Activated naive CD4-positive, alpha-beta T cell treated with anti-CD3 and anti-CD28 coated beads for 36 hours (primary cell): ENCODE measurements around the gene MYO10. TPM values are rescaled to one million over a fixed set of nuclear protein-coding genes. Genes with fewer than 3 reads are reported as not detected.
"Not testable (repeated sequence)": the region's sequence is repeated elsewhere in the genome, so short reads cannot be mapped to it uniquely, and the experiment has no call there.

Source experiments
- CTCF ChIA-PET: fragments of 350-600 bp; sonication (Branson Sonifier 250); formaldehyde crosslinking; loops from one replicate; lab custom pipeline; 2021; ENCODE audit warnings: antibody characterized with exemption; lab: Charles Lee
- DNase-seq: peaks from one replicate; pipeline ENCODE4 v3.0.0-alpha.2; 2020
- H3K27ac Mint-ChIP-seq: one replicate; pipeline ENCODE4 v1.8.0; 2021; ENCODE audit warnings: mild to moderate bottlenecking, mixed read lengths
- H3K27me3 Mint-ChIP-seq: one replicate; pipeline ENCODE4 v1.8.0; 2021; ENCODE audit warnings: low read depth, mixed read lengths
- H3K36me3 Mint-ChIP-seq: one replicate; pipeline ENCODE4 v1.8.0; 2021; ENCODE audit warnings: low read depth, mixed read lengths
- H3K4me1 Mint-ChIP-seq: one replicate; pipeline ENCODE4 v1.8.0; 2021; ENCODE audit warnings: low read depth, mixed read lengths
- H3K4me3 Mint-ChIP-seq: one replicate; pipeline ENCODE4 v1.8.0; 2021; ENCODE audit warnings: mild to moderate bottlenecking, moderate library complexity, mixed read lengths
- H3K9me3 Mint-ChIP-seq: one replicate; pipeline ENCODE4 v1.8.0; 2021; ENCODE audit warnings: mixed read lengths
- intact Hi-C: fragments of 100-400 bp; cut with micrococcal nuclease; formaldehyde crosslinking; loops from one replicate; pipeline ENCODE4 v1.15.1; 2023
- total RNA-seq, 2 experiments: library from RNA; stranded (reverse); gene quantifications; one replicate each; pipeline ENCODE4 v1.2.3, GENCODE V29; 2021

The MYO10 gene
- total RNA-seq, 2 experiments from 2014 or later: 0.05 to 0.27 TPM

- no peaks in the 10 kb centered on the region for H3K9me3 Mint-ChIP-seq
- DNase-seq: no peak
- no peaks in the 10 kb centered on the region for H3K27me3 Mint-ChIP-seq
- CTCF ChIA-PET: no interaction called here
- H3K4me3 Mint-ChIP-seq: no peak overlapping the region
- intact Hi-C loops: no loop called here
- no peaks in the 10 kb centered on the region for H3K36me3 Mint-ChIP-seq
- no peak overlapping the region for H3K27ac Mint-ChIP-seq
- no peaks in the 10 kb centered on the region for H3K4me1 Mint-ChIP-seq
Observed at GRCh38 chr5:16768184-16768583, 167.9 kb downstream of the MYO10 start.

- intact Hi-C loops: no loop called here
- Mint-ChIP-seq H3K4me3 (no peak overlapping the region), H3K27me3 (no peaks in the 10 kb centered on the region), H3K4me1 (peaks cover 9% of the 10 kb centered on the region), H3K9me3 (no peaks in the 10 kb centered on the region), H3K27ac (no peak overlapping the region), H3K36me3 (no peaks in the 10 kb centered on the region)
- CTCF ChIA-PET: no interaction called here
- DNase-seq: no peak
Observed at GRCh38 chr5:16763211-16763610, 172.9 kb downstream of the MYO10 start.

GRCh38 chr5:16759147-16759773, 176.8 kb downstream of the MYO10 start:
- intact Hi-C loops: no loop called here
- H3K9me3 Mint-ChIP-seq: no peaks in the 10 kb centered on the region
- H3K27ac Mint-ChIP-seq: peak overlapping the region; percentile 46
- no peaks in the 10 kb centered on the region for H3K36me3 Mint-ChIP-seq
- CTCF ChIA-PET: no interaction called here
- peaks cover 9% of the 10 kb centered on the region for H3K4me1 Mint-ChIP-seq
- no peaks in the 10 kb centered on the region for H3K27me3 Mint-ChIP-seq
- H3K4me3 Mint-ChIP-seq: no peak overlapping the region
- DNase-seq: peak; percentile 59

- H3K36me3 Mint-ChIP-seq: no peaks in the 10 kb centered on the region
- H3K4me1 Mint-ChIP-seq: peaks cover 9% of the 10 kb centered on the region
- no peaks in the 10 kb centered on the region for H3K27me3 Mint-ChIP-seq
- H3K27ac Mint-ChIP-seq: no peak overlapping the region
- CTCF ChIA-PET: interaction anchor here (0.6 kb wide), 1 partner anchor 43 kb away, joined by 4 read pairs; no protein-coding TSS in a partner anchor
- no peaks in the 10 kb centered on the region for H3K9me3 Mint-ChIP-seq
- intact Hi-C loops: no loop called here
- H3K4me3 Mint-ChIP-seq: no peak overlapping the region
- no peak for DNase-seq
Observed at GRCh38 chr5:16757989-16758501, 178.0 kb downstream of the MYO10 start.

GRCh38 chr5:16757577-16757976, 178.5 kb downstream of the MYO10 start:
- H3K36me3 Mint-ChIP-seq, DNase-seq, H3K27ac Mint-ChIP-seq, CTCF ChIA-PET, H3K9me3 Mint-ChIP-seq, H3K27me3 Mint-ChIP-seq, H3K4me3 Mint-ChIP-seq, H3K4me1 Mint-ChIP-seq, intact Hi-C loops: not testable (repeated sequence)

GRCh38 chr5:16757146-16757545, 178.9 kb downstream of the MYO10 start:
- H3K27me3 Mint-ChIP-seq: no peaks in the 10 kb centered on the region
- CTCF ChIA-PET: no interaction called here
- no peak overlapping the region for H3K4me3 Mint-ChIP-seq
- H3K36me3 Mint-ChIP-seq: no peaks in the 10 kb centered on the region
- no peak overlapping the region for H3K27ac Mint-ChIP-seq
- peaks cover 9% of the 10 kb centered on the region for H3K4me1 Mint-ChIP-seq
- H3K9me3 Mint-ChIP-seq: no peaks in the 10 kb centered on the region
- no peak for DNase-seq
- intact Hi-C loops: no loop called here

- intact Hi-C loops: no loop called here
- DNase-seq: no peak
- Mint-ChIP-seq H3K27ac (no peak overlapping the region), H3K4me1 (peaks cover 9% of the 10 kb centered on the region), H3K9me3 (no peaks in the 10 kb centered on the region), H3K36me3 (no peaks in the 10 kb centered on the region), H3K27me3 (no peaks in the 10 kb centered on the region), H3K4me3 (no peak overlapping the region)
- CTCF ChIA-PET: no interaction called here
Observed at GRCh38 chr5:16756692-16757091, 179.4 kb downstream of the MYO10 start.

- Mint-ChIP-seq H3K4me3 (no peak overlapping the region), H3K4me1 (peaks cover 9% of the 10 kb centered on the region), H3K36me3 (no peaks in the 10 kb centered on the region), H3K27me3 (no peaks in the 10 kb centered on the region), H3K27ac (no peak overlapping the region), H3K9me3 (no peaks in the 10 kb centered on the region)
- CTCF ChIA-PET: no interaction called here
- no peak for DNase-seq
- intact Hi-C loops: no loop called here
Observed at GRCh38 chr5:16755641-16756040, 180.4 kb downstream of the MYO10 start.

GRCh38 chr5:16754601-16755000, 181.5 kb downstream of the MYO10 start:
- H3K27me3 Mint-ChIP-seq: no peaks in the 10 kb centered on the region
- no peaks in the 10 kb centered on the region for H3K36me3 Mint-ChIP-seq
- no peak overlapping the region for H3K27ac Mint-ChIP-seq
- no peak overlapping the region for H3K4me3 Mint-ChIP-seq
- no peak for DNase-seq
- CTCF ChIA-PET: interaction anchor here (0.6 kb wide), 1 partner anchor 57 kb away, joined by 3 read pairs; no protein-coding TSS in a partner anchor
- no peaks in the 10 kb centered on the region for H3K9me3 Mint-ChIP-seq
- H3K4me1 Mint-ChIP-seq: peaks cover 5% of the 10 kb centered on the region
- intact Hi-C loops: no loop called here

- intact Hi-C loops: no loop called here
- Mint-ChIP-seq H3K36me3 (no peaks in the 10 kb centered on the region), H3K4me1 (peaks cover under 1% of the 10 kb centered on the region), H3K4me3 (no peak overlapping the region), H3K27ac (no peak overlapping the region), H3K9me3 (no peaks in the 10 kb centered on the region), H3K27me3 (no peaks in the 10 kb centered on the region)
- CTCF ChIA-PET: interaction anchor here (0.6 kb wide), 1 partner anchor 58 kb away, joined by 3 read pairs; no protein-coding TSS in a partner anchor
- no peak for DNase-seq
Observed at GRCh38 chr5:16754086-16754485, 182.0 kb downstream of the MYO10 start.

GRCh38 chr5:16750445-16750844, 185.6 kb downstream of the MYO10 start:
- H3K4me1 Mint-ChIP-seq: no peaks in the 10 kb centered on the region
- no peaks in the 10 kb centered on the region for H3K27me3 Mint-ChIP-seq
- no peak overlapping the region for H3K27ac Mint-ChIP-seq
- no peaks in the 10 kb centered on the region for H3K36me3 Mint-ChIP-seq
- H3K9me3 Mint-ChIP-seq: no peaks in the 10 kb centered on the region
- no peak overlapping the region for H3K4me3 Mint-ChIP-seq
- intact Hi-C loops: no loop called here
- CTCF ChIA-PET: interaction anchor here (0.6 to 1.2 kb wide), 2 partner anchors 314 to 382 kb away, joined by 3 to 4 read pairs; no protein-coding TSS in a partner anchor
- no peak for DNase-seq

- H3K4me1 Mint-ChIP-seq: no peaks in the 10 kb centered on the region
- intact Hi-C loops: no loop called here
- no peaks in the 10 kb centered on the region for H3K27me3 Mint-ChIP-seq
- CTCF ChIA-PET: interaction anchor here (1.2 kb wide), 1 partner anchor 383 kb away, joined by 4 read pairs; no protein-coding TSS in a partner anchor
- H3K9me3 Mint-ChIP-seq: no peaks in the 10 kb centered on the region
- H3K27ac Mint-ChIP-seq: no peak overlapping the region
- no peak overlapping the region for H3K4me3 Mint-ChIP-seq
- no peak for DNase-seq
- H3K36me3 Mint-ChIP-seq: no peaks in the 10 kb centered on the region
Observed at GRCh38 chr5:16749626-16750025, 186.5 kb downstream of the MYO10 start.
